Midbrain (tissue), 1 donor: ENCODE measurements around the gene SH2D7.

Source experiments
- DNase-seq: peaks from one replicate; lab custom pipeline; 2025; lab: John Stamatoyannopoulos, UW

SH2D7 gene

GRCh38 chr15:78061963-78062427 lies 30.4 kb upstream of the SH2D7 start:
- DNase-seq, result peak; percentile 32

GRCh38 chr15:78063217-78063616 lies 29.1 kb upstream of the SH2D7 start:
- no peak for DNase-seq

- DNase-seq, result no peak
Observed at GRCh38 chr15:78063970-78064385, 28.4 kb upstream of the SH2D7 start.

- no peak for DNase-seq
Observed at GRCh38 chr15:78064544-78064943, 27.8 kb upstream of the SH2D7 start.

GRCh38 chr15:78065284-78065872 lies 27.0 kb upstream of the SH2D7 start:
- DNase-seq, result peak; percentile 66

GRCh38 chr15:78065973-78066946 lies 26.1 kb upstream of the SH2D7 start:
- no peak for DNase-seq

- DNase-seq, result no peak
Observed at GRCh38 chr15:78067328-78068228, 24.8 kb upstream of the SH2D7 start.

GRCh38 chr15:78069052-78069414 lies 23.3 kb upstream of the SH2D7 start:
- no peak for DNase-seq

GRCh38 chr15:78069462-78070029 lies 22.8 kb upstream of the SH2D7 start:
- no peak for DNase-seq

- no peak for DNase-seq
Observed at GRCh38 chr15:78070049-78070700, 22.2 kb upstream of the SH2D7 start.

GRCh38 chr15:78071383-78071782 lies 21.0 kb upstream of the SH2D7 start:
- no peak for DNase-seq

- peak; percentile 48 for DNase-seq
Observed at GRCh38 chr15:78072080-78072892, 20.1 kb upstream of the SH2D7 start.

GRCh38 chr15:78073046-78073787 lies 19.1 kb upstream of the SH2D7 start:
- no peak for DNase-seq

GRCh38 chr15:78075490-78076230 lies 16.7 kb upstream of the SH2D7 start:
- DNase-seq, result peak; percentile 9

- no peak for DNase-seq
Observed at GRCh38 chr15:78076231-78077052, 15.9 kb upstream of the SH2D7 start.

GRCh38 chr15:78077053-78077870 lies 15.1 kb upstream of the SH2D7 start, which contains the start of gene TBC1D2B:
Gene TBC1D2B (minus strand): TSS chr15:78077711. CDS start chr15:78077652, 59 bp downstream.
- DNase-seq, result peak; percentile 72

- DNase-seq, result no peak
Observed at GRCh38 chr15:78077871-78078210, 14.5 kb upstream of the SH2D7 start.
